SKM-1 (cell line): ENCODE results near the gene AFMID.
"Not testable (repeated sequence)": the region's sequence is repeated elsewhere in the genome, so short reads cannot be mapped to it uniquely, and the experiment has no call there.

Experiments
- DNase-seq: peaks from one replicate; lab custom pipeline; 2025; ENCODE audit not compliant: unreplicated experiment; lab: John Stamatoyannopoulos, UW

AFMID gene

GRCh38 chr17:78219396-78220150, 32.4 kb downstream of the AFMID start:
- DNase-seq, result no peak

GRCh38 chr17:78223061-78223460, 35.9 kb downstream of the AFMID start:
- no peak for DNase-seq

- no peak for DNase-seq
These were observed 36.6 kb downstream of the AFMID start for GRCh38 chr17:78223765-78224164.

- no peak for DNase-seq
These were observed 37.3 kb downstream of the AFMID start for GRCh38 chr17:78224231-78225087.

GRCh38 chr17:78225088-78225865, 38.1 kb downstream of the AFMID start:
- no peak for DNase-seq

GRCh38 chr17:78226055-78226758, 39.0 kb downstream of the AFMID start:
- DNase-seq, result no peak

- no peak for DNase-seq
These were observed 39.7 kb downstream of the AFMID start for GRCh38 chr17:78226759-78227454.

- DNase-seq, result no peak
These were observed 40.3 kb downstream of the AFMID start for GRCh38 chr17:78227455-78227916.

- DNase-seq, result no peak
These were observed 41.0 kb downstream of the AFMID start for GRCh38 chr17:78228176-78228575.

- DNase-seq, result no peak
These were observed 43.2 kb downstream of the AFMID start for GRCh38 chr17:78230252-78230962.

- no peak for DNase-seq
These were observed 44.1 kb downstream of the AFMID start, which contains the start of gene TMEM235 for GRCh38 chr17:78230996-78231935. Gene TMEM235, plus strand, starts transcription at chr17:78231631. Its CDS starts 393 bp downstream, at chr17:78232024.

GRCh38 chr17:78231991-78232858, 45.1 kb downstream of the AFMID start:
- no peak for DNase-seq

GRCh38 chr17:78232859-78233173, 45.7 kb downstream of the AFMID start:
- no peak for DNase-seq

- no peak for DNase-seq
These were observed 46.5 kb downstream of the AFMID start for GRCh38 chr17:78233678-78234077.

- DNase-seq, result no peak
These were observed 47.2 kb downstream of the AFMID start for GRCh38 chr17:78234261-78234865.

GRCh38 chr17:78235022-78235421, 47.9 kb downstream of the AFMID start:
- not testable (repeated sequence) for DNase-seq

- DNase-seq, result no peak
These were observed 48.7 kb downstream of the AFMID start for GRCh38 chr17:78235885-78236284.
